ENCODE data around the gene EIPR1.

- TF ChIP-seq POLR2A (IDR thresholded peaks at IDR 0.05; ENCODE audit: low read depth) (no peak), CTCF (IDR thresholded peaks at IDR 0.05) (no peak), POLR2AphosphoS5 (IDR thresholded peaks at IDR 0.05) (no peak), EP300 (IDR thresholded peaks at IDR 0.05) (no peak)
These were observed 228.0 kb downstream of the EIPR1 start for GRCh38 chr2:3149441-3150217.

All from esophagus muscularis mucosa (tissue), 4 donors.